ENCODE data around the gene ATG2B.

ATG2B gene

DNA sequence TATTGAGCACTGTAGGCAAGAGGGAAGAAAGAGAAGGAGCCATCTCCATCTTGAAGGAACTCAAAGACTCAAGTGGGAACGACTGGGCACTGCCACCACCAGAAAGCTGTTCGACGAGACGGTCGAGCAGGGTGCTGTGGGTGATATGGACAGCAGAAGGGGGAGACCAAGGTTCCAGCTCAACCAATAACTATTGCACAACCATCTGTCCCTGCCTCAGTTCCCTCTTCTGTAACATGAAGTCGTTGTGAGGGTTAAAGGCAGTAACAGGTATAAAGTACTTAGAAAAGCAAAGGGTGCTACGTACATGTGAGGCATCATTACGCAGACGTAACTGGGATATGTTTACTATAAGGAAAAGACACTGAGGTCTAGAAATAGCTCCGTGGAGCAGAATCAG lies 121.0 kb downstream of the ATG2B start:
- FAIRE-seq (no peak), DNase-seq (ENCODE audit: insufficient read length, low spot score) (no peak)
- TF ChIP-seq, protein P1, sequence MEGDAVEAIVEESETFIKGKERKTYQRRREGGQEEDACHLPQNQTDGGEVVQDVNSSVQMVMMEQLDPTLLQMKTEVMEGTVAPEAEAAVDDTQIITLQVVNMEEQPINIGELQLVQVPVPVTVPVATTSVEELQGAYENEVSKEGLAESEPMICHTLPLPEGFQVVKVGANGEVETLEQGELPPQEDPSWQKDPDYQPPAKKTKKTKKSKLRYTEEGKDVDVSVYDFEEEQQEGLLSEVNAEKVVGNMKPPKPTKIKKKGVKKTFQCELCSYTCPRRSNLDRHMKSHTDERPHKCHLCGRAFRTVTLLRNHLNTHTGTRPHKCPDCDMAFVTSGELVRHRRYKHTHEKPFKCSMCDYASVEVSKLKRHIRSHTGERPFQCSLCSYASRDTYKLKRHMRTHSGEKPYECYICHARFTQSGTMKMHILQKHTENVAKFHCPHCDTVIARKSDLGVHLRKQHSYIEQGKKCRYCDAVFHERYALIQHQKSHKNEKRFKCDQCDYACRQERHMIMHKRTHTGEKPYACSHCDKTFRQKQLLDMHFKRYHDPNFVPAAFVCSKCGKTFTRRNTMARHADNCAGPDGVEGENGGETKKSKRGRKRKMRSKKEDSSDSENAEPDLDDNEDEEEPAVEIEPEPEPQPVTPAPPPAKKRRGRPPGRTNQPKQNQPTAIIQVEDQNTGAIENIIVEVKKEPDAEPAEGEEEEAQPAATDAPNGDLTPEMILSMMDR (IDR thresholded peaks at IDR 0.05; ENCODE audit: insufficient read depth, missing control alignments), result no peak

DNA sequence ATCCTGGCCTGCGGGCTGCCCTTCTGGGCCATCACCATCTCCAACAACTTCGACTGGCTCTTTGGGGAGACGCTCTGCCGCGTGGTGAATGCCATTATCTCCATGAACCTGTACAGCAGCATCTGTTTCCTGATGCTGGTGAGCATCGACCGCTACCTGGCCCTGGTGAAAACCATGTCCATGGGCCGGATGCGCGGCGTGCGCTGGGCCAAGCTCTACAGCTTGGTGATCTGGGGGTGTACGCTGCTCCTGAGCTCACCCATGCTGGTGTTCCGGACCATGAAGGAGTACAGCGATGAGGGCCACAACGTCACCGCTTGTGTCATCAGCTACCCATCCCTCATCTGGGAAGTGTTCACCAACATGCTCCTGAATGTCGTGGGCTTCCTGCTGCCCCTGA lies 122.5 kb downstream of the ATG2B start:
- DNase-seq (ENCODE audit: insufficient read length, low spot score) (no peak), FAIRE-seq (no peak)
- TF ChIP-seq, protein P1 (IDR thresholded peaks at IDR 0.05; ENCODE audit: insufficient read depth, missing control alignments), result no peak

DNA sequence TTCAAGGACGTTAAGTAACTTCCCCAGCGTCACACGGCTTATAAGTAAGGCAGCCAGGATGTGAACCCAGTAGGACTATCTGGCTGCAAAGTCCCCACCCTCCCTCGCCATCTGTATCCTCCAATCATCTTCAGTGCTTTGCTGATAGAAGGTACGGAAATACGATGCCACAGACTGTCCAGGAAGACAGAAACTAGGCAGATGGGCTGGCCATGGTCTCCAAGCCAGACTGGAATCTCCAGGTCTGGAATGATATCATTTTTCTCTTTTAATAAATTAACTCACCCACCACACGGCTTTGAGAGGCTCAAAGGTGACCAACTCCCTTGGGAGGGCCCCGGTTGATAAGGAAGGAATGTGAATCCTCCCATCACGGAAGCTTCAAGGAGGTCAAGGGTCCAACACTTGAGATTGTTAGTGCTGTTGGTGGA lies 123.4 kb downstream of the ATG2B start:
- no peak for FAIRE-seq
- no peak for DNase-seq (ENCODE audit: insufficient read length, low spot score)
- TF ChIP-seq, protein P1 (IDR thresholded peaks at IDR 0.05; ENCODE audit: insufficient read depth, missing control alignments), result no peak

DNA sequence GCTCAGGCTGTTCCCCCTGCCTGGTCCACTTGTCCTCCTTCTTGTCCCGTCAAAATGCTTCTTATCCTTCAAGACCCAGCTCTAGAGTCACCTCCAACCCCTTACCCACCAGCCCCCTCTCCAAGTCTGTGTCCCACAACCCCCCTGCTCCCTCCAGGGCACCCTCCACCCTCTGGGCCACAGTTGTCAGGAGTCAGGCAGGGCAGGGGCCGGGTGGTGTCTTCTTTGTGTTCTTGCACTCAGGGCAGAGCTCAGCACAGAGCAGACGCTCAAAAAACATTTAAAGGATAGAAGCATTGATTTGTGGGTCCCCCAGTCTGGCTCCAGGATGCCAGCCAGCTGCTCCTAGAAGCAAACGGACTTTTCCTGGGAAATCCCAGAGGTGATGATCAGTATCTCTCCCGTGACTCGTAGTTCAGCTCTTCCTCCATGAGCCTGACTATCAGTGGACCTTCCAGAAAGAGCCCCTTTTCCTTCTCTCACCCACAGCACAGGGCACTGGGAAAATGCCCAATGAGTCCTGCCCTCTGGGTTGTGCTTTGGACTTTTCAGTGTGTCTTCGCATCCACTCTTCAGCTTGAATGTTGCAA lies 124.4 kb downstream of the ATG2B start:
- FAIRE-seq (no peak), DNase-seq (ENCODE audit: insufficient read length, low spot score) (no peak)
- TF ChIP-seq, protein P1 (IDR thresholded peaks at IDR 0.05; ENCODE audit: insufficient read depth, missing control alignments), result no peak

DNA sequence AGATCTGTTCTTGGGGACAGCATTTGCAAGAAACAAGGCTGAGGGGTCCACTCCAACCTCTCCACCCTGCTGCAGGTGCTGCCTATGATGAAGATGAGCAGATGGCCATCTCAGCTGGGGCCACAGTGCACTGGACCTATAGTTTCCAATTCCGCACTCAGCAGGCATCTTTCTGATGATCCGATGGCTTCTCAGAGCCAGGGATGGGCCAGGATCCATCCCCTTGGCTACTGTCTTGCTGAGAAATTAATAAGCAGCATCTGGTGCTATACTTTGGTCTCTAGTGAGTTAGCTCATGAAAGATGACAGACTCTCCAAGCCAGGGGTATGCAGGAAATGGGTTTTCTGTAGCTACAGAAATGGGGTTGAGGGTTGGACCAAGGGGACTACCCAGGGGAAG lies 125.5 kb downstream of the ATG2B start:
- TF ChIP-seq, protein P1 (IDR thresholded peaks at IDR 0.05; ENCODE audit: insufficient read depth, missing control alignments), result no peak
- FAIRE-seq (no peak), DNase-seq (ENCODE audit: insufficient read length, low spot score) (no peak)

DNA sequence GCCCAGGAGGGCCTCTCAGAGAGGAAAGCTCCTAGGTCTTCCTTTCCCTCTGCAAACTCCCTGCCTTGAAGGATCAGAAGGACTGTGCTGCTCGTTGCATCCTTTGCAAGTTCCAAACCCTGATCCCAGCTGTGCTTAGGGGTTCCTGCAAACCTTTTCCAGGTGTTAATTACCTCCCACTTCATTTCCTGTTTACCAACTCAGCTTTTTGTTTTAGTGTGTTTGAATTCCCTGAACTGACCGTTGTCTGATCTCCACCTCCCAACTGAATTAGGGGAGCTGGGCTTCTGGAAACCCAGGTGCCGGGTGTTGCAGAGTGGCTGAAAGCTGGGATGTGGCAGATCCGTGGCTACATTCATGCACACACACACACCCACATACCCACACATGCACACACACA lies 127.7 kb downstream of the ATG2B start:
- FAIRE-seq (no peak), DNase-seq (ENCODE audit: insufficient read length, low spot score) (no peak)
- TF ChIP-seq, protein P1 (IDR thresholded peaks at IDR 0.05; ENCODE audit: insufficient read depth, missing control alignments), result no peak

DNA sequence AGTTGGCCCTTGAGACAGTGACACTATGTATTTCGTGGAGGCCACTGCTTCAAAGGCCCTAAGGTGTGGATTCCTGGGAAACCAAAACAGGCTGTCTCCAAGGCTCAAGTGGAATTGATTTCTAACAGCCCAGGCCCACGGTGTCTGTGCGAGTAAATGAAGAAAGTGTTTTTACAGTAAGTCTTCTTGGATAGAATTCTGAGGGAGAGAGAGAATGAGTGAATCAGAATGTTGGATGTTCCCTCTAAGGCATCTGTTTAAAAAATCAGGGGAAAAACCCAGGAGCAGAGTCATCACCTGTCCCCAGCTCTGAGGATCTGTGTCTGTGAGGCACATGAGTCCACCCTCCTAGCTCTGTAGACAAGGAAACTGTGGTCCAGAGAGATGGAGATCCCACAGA lies 129.5 kb downstream of the ATG2B start:
- FAIRE-seq (no peak), DNase-seq (ENCODE audit: insufficient read length, low spot score) (no peak)
- TF ChIP-seq, protein P1 (IDR thresholded peaks at IDR 0.05; ENCODE audit: insufficient read depth, missing control alignments), result no peak

Data from D721Med (cell line).